ENCODE data around the gene RBM23.
"Not testable (repeated sequence)": the region's sequence is repeated elsewhere in the genome, so short reads cannot be mapped to it uniquely, and the experiment has no call there.

The RBM23 gene

GRCh38 chr14:22918804-22919600 is at the start of gene RBM23:
TSS of gene RBM23 (minus strand) at chr14:22919149.
- in situ Hi-C loops (cut with MboI; ENCODE audit: low sequenced_read_pairs) = no loop called here

- in situ Hi-C loops (cut with MboI; ENCODE audit: low sequenced_read_pairs) = no loop called here
Measured at GRCh38 chr14:22966783-22967269, 47.9 kb upstream of the RBM23 start.

- in situ Hi-C loops (cut with MboI; ENCODE audit: low sequenced_read_pairs) = not testable (repeated sequence)
Measured at GRCh38 chr14:22965916-22966782, 47.2 kb upstream of the RBM23 start.

- in situ Hi-C loops (cut with MboI; ENCODE audit: low sequenced_read_pairs) = no loop called here
Measured at GRCh38 chr14:22962061-22962676, 43.2 kb upstream of the RBM23 start.

- in situ Hi-C loops (cut with MboI; ENCODE audit: low sequenced_read_pairs) = no loop called here
Measured at GRCh38 chr14:22955702-22956569, 37.0 kb upstream of the RBM23 start.

- in situ Hi-C loops (cut with MboI; ENCODE audit: low sequenced_read_pairs) = no loop called here
Measured at GRCh38 chr14:22952418-22952817, 33.5 kb upstream of the RBM23 start.

- in situ Hi-C loops (cut with MboI; ENCODE audit: low sequenced_read_pairs) = not testable (repeated sequence)
Measured at GRCh38 chr14:22951795-22952194, 32.8 kb upstream of the RBM23 start.

GRCh38 chr14:22945642-22946041 is 26.7 kb upstream of the RBM23 start:
- in situ Hi-C loops (cut with MboI; ENCODE audit: low sequenced_read_pairs) = no loop called here

- in situ Hi-C loops (cut with MboI; ENCODE audit: low sequenced_read_pairs) = no loop called here
Measured at GRCh38 chr14:22939684-22940083, 20.7 kb upstream of the RBM23 start.

GRCh38 chr14:22935156-22935555 is 16.2 kb upstream of the RBM23 start:
- in situ Hi-C loops (cut with MboI; ENCODE audit: low sequenced_read_pairs) = no loop called here

- in situ Hi-C loops (cut with MboI; ENCODE audit: low sequenced_read_pairs) = no loop called here
Measured at GRCh38 chr14:22932146-22932545, 13.2 kb upstream of the RBM23 start.

- in situ Hi-C loops (cut with MboI; ENCODE audit: low sequenced_read_pairs) = no loop called here
Measured at GRCh38 chr14:22929961-22930364, 11.0 kb upstream of the RBM23 start.

GRCh38 chr14:22929104-22929960 is 10.4 kb upstream of the RBM23 start, which contains the start of gene PRMT5:
TSS of gene PRMT5 (minus strand) at chr14:22929376. CDS start at chr14:22929361, 15 bp downstream.
- in situ Hi-C loops (cut with MboI; ENCODE audit: low sequenced_read_pairs) = no loop called here

- in situ Hi-C loops (cut with MboI; ENCODE audit: low sequenced_read_pairs) = no loop called here
Measured at GRCh38 chr14:22928237-22929103, 9.5 kb upstream of the RBM23 start.

GRCh38 chr14:22926316-22926715 is 7.4 kb upstream of the RBM23 start:
- in situ Hi-C loops (cut with MboI; ENCODE audit: low sequenced_read_pairs) = no loop called here

GRCh38 chr14:22925513-22925912 is 6.6 kb upstream of the RBM23 start:
- in situ Hi-C loops (cut with MboI; ENCODE audit: low sequenced_read_pairs) = no loop called here

- in situ Hi-C loops (cut with MboI; ENCODE audit: low sequenced_read_pairs) = no loop called here
Measured at GRCh38 chr14:22923746-22924145, 4.8 kb upstream of the RBM23 start.

- in situ Hi-C loops (cut with MboI; ENCODE audit: low sequenced_read_pairs) = no loop called here
Measured at GRCh38 chr14:22922294-22922693, 3.3 kb upstream of the RBM23 start.

All from HL-60/S4 (cell line).